ENCODE results near the gene TM9SF2.

TM9SF2 gene

GRCh38 chr13:99545979-99546378 lies 44.7 kb downstream of the TM9SF2 start (continued):
- TF ChIP-seq, protein P1, sequence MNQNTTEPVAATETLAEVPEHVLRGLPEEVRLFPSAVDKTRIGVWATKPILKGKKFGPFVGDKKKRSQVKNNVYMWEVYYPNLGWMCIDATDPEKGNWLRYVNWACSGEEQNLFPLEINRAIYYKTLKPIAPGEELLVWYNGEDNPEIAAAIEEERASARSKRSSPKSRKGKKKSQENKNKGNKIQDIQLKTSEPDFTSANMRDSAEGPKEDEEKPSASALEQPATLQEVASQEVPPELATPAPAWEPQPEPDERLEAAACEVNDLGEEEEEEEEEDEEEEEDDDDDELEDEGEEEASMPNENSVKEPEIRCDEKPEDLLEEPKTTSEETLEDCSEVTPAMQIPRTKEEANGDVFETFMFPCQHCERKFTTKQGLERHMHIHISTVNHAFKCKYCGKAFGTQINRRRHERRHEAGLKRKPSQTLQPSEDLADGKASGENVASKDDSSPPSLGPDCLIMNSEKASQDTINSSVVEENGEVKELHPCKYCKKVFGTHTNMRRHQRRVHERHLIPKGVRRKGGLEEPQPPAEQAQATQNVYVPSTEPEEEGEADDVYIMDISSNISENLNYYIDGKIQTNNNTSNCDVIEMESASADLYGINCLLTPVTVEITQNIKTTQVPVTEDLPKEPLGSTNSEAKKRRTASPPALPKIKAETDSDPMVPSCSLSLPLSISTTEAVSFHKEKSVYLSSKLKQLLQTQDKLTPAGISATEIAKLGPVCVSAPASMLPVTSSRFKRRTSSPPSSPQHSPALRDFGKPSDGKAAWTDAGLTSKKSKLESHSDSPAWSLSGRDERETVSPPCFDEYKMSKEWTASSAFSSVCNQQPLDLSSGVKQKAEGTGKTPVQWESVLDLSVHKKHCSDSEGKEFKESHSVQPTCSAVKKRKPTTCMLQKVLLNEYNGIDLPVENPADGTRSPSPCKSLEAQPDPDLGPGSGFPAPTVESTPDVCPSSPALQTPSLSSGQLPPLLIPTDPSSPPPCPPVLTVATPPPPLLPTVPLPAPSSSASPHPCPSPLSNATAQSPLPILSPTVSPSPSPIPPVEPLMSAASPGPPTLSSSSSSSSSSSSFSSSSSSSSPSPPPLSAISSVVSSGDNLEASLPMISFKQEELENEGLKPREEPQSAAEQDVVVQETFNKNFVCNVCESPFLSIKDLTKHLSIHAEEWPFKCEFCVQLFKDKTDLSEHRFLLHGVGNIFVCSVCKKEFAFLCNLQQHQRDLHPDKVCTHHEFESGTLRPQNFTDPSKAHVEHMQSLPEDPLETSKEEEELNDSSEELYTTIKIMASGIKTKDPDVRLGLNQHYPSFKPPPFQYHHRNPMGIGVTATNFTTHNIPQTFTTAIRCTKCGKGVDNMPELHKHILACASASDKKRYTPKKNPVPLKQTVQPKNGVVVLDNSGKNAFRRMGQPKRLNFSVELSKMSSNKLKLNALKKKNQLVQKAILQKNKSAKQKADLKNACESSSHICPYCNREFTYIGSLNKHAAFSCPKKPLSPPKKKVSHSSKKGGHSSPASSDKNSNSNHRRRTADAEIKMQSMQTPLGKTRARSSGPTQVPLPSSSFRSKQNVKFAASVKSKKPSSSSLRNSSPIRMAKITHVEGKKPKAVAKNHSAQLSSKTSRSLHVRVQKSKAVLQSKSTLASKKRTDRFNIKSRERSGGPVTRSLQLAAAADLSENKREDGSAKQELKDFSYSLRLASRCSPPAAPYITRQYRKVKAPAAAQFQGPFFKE (tag by site-specific recombination; IDR thresholded peaks at IDR 0.05; ENCODE audit: borderline replicate concordance), result no peak
- no peak for TF ChIP-seq ZBTB20 (tag by site-specific recombination; IDR thresholded peaks at IDR 0.05)
- TF ChIP-seq ZNF202 (tag by site-specific recombination; IDR thresholded peaks at IDR 0.05; ENCODE audit: borderline replicate concordance), result no peak

- ChIA-PET CTCF (interaction anchor here (0.6 kb wide), 1 partner anchor 44 kb away, joined by 3 read pairs; no protein-coding TSS in a partner anchor), POLR2A (no interaction called here)
- H3K27ac ChIP-seq (ENCODE audit: extremely low read depth, low read depth, low read length), result no peak overlapping the region
- H3K4me3 ChIP-seq (ENCODE audit: low read depth, low read length), result no peak overlapping the region
- no peaks in the 10 kb centered on the region for H3K4me1 ChIP-seq (ENCODE audit: control insufficient read depth, insufficient read depth, low read length)
- H3K36me3 ChIP-seq (ENCODE audit: control insufficient read depth in 2 of 2, insufficient read depth in 1 of 2, low read length in 2 of 2), result peaks cover 0 to 82% of the 10 kb centered on the region in 2 experiments; a peak in 2 of 3 replicates
- no peaks in the 10 kb centered on the region for H3K9me3 ChIP-seq (ENCODE audit: control insufficient read depth, insufficient read depth, low read depth, low read length)
- TF ChIP-seq ZNF768 (tag by site-specific recombination; IDR thresholded peaks at IDR 0.05) (no peak), ZNF214 (tag by site-specific recombination; IDR thresholded peaks at IDR 0.05; ENCODE audit: borderline replicate concordance) (no peak), ZNF416 (tag by site-specific recombination; IDR thresholded peaks at IDR 0.05) (no peak), ZNF24 (tag by site-specific recombination; IDR thresholded peaks at IDR 0.05) (no peak), REPIN1 (tag by site-specific recombination; IDR thresholded peaks at IDR 0.05; ENCODE audit: low read depth) (no peak), RBAK (tag by site-specific recombination; IDR thresholded peaks at IDR 0.05) (no peak), YY2 (tag by site-specific recombination; IDR thresholded peaks at IDR 0.05) (no peak), ZNF37A (tag by site-specific recombination; IDR thresholded peaks at IDR 0.05) (no peak), ZBTB26 (tag by site-specific recombination; optimal IDR thresholded peaks at IDR 0.05) (no peak)
- TF ChIP-seq, protein P2, sequence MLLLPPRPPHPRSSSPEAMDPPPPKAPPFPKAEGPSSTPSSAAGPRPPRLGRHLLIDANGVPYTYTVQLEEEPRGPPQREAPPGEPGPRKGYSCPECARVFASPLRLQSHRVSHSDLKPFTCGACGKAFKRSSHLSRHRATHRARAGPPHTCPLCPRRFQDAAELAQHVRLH (tag by site-specific recombination; IDR thresholded peaks at IDR 0.05), result no peak
- TF ChIP-seq, protein P3, sequence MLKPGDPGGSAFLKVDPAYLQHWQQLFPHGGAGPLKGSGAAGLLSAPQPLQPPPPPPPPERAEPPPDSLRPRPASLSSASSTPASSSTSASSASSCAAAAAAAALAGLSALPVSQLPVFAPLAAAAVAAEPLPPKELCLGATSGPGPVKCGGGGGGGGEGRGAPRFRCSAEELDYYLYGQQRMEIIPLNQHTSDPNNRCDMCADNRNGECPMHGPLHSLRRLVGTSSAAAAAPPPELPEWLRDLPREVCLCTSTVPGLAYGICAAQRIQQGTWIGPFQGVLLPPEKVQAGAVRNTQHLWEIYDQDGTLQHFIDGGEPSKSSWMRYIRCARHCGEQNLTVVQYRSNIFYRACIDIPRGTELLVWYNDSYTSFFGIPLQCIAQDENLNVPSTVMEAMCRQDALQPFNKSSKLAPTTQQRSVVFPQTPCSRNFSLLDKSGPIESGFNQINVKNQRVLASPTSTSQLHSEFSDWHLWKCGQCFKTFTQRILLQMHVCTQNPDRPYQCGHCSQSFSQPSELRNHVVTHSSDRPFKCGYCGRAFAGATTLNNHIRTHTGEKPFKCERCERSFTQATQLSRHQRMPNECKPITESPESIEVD (tag by site-specific recombination; IDR thresholded peaks at IDR 0.05), result no peak
- TF ChIP-seq, protein P4, sequence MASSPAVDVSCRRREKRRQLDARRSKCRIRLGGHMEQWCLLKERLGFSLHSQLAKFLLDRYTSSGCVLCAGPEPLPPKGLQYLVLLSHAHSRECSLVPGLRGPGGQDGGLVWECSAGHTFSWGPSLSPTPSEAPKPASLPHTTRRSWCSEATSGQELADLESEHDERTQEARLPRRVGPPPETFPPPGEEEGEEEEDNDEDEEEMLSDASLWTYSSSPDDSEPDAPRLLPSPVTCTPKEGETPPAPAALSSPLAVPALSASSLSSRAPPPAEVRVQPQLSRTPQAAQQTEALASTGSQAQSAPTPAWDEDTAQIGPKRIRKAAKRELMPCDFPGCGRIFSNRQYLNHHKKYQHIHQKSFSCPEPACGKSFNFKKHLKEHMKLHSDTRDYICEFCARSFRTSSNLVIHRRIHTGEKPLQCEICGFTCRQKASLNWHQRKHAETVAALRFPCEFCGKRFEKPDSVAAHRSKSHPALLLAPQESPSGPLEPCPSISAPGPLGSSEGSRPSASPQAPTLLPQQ (tag by site-specific recombination; IDR thresholded peaks at IDR 0.05), result no peak
Measured at GRCh38 chr13:99546878-99547277, 45.6 kb downstream of the TM9SF2 start.
